Panc1 (cell line): ENCODE results near the gene OR1J2. TPM values are rescaled to one million over a fixed set of nuclear protein-coding genes. Genes with fewer than 3 reads are reported as not detected.

Experiments
- ATAC-seq: fragments of 200-7000 bp; cut with Tn5 transposase; 2 replicates; pipeline ENCODE4 v1.9.1; 2020; ENCODE audit warnings: mild to moderate bottlenecking, moderate library complexity
- BruUV-seq: library from RNA; stranded (reverse); fragments of 400-500 nt; replicated peaks from 2 replicates; lab custom pipeline; 2021; lab: Mats Ljungman, UMichigan
- CTCF ChIA-PET: fragments of 300-600 bp; sonication (Branson Sonifier 250); formaldehyde crosslinking; loops from one replicate; lab custom pipeline; 2022; ENCODE audit warnings: antibody characterized with exemption; lab: Charles Lee
- POLR2A ChIA-PET: fragments of 300-600 bp; sonication (Branson Sonifier 250); formaldehyde crosslinking; loops from one replicate; lab custom pipeline; 2022; ENCODE audit warnings: antibody characterized with exemption; lab: Charles Lee
- DNase-seq: peaks from one replicate; pipeline ENCODE4 v3.0.0-alpha.2; 2010; ENCODE audit warnings: low read depth, low spot score
- H3K27ac ChIP-seq: 2 replicates; pipeline ENCODE4 v1.5.1; 2011; ENCODE audit warnings: mild to moderate bottlenecking, low read length, inconsistent platforms
- H3K27me3 ChIP-seq: fragments of 200-500 bp; sonication (Bioruptor generic); 2 replicates; pipeline ENCODE4 v1.6.0; 2014; ENCODE audit warnings: low read length, inconsistent platforms; ENCODE audit not compliant: control insufficient read depth, insufficient read depth
- H3K36me3 ChIP-seq: fragments of 200-500 bp; sonication (Bioruptor generic); 2 replicates; pipeline ENCODE4 v1.5.1; 2014; ENCODE audit warnings: inconsistent platforms, mild to moderate bottlenecking, low read length, moderate library complexity; ENCODE audit not compliant: control insufficient read depth, insufficient read depth
- H3K4me1 ChIP-seq: 2 replicates; pipeline ENCODE4 v1.5.1; 2011; ENCODE audit warnings: inconsistent platforms, mild to moderate bottlenecking, low read length, moderate library complexity; ENCODE audit not compliant: control insufficient read depth, insufficient read depth
- H3K4me3 ChIP-seq, 2 experiments: 2 replicates each; pipeline ENCODE4 v1.5.1; 2011 to 2012; ENCODE audit warnings: low read depth in 2 of 2, low read length in 2 of 2, mild to moderate bottlenecking in 2 of 2, inconsistent platforms in 1 of 2, moderate library complexity in 1 of 2
- H3K9me3 ChIP-seq: fragments of 200-500 bp; sonication (Bioruptor generic); 2 replicates; pipeline ENCODE4 v1.5.1; 2014; ENCODE audit warnings: low read depth, mild to moderate bottlenecking, inconsistent platforms, low read length, moderate library complexity; ENCODE audit not compliant: control insufficient read depth, insufficient read depth
- CTCF ChIP-seq: fragments of 450-650 bp; IDR thresholded peaks from 2 replicates; pipeline ENCODE4 v1.5.1; 2017; ENCODE audit warnings: mild to moderate bottlenecking
- POLR2AphosphoS5 ChIP-seq: IDR thresholded peaks from 2 replicates; pipeline ENCODE4 v1.6.1; 2012; ENCODE audit warnings: mild to moderate bottlenecking, low read depth, low read length, moderate library complexity
- SIN3A ChIP-seq: IDR thresholded peaks from 2 replicates; pipeline ENCODE4 v1.6.1; 2012; ENCODE audit warnings: low read depth, mild to moderate bottlenecking, low read length, moderate library complexity, borderline replicate concordance; ENCODE audit not compliant: insufficient read depth
- TCF7L2 ChIP-seq: IDR thresholded peaks from 2 replicates; pipeline ENCODE4 v1.6.1; 2011; ENCODE audit warnings: mild to moderate bottlenecking, low read depth, low read length, inconsistent platforms
- in situ Hi-C: cut with HindIII; loops from 2 replicates; pipeline ENCODE4 v1.10.0; 2016; ENCODE audit warnings: low sequenced_read_pairs, low pct_unique_long_range_greater_than_20kb
- intact Hi-C: fragments of 100-400 bp; cut with micrococcal nuclease; formaldehyde crosslinking; loops from one replicate; pipeline ENCODE4 v1.10.0; 2022; ENCODE audit not compliant: unreplicated experiment
- total RNA-seq: library from RNA; stranded (reverse); gene quantifications from one replicate; pipeline ENCODE4 v1.2.1, GENCODE V29; 2021; ENCODE audit not compliant: unreplicated experiment
- TF ChIP-seq, protein P1 (sequence below), 2 experiments: IDR thresholded peaks; 2 replicates each; pipeline ENCODE4 v1.6.1; 2011 to 2012; ENCODE audit warnings: low read depth in 2 of 2, control low read depth in 1 of 2, low read length in 1 of 2, mild to moderate bottlenecking in 1 of 2, moderate library complexity in 1 of 2; ENCODE audit not compliant: insufficient read depth in 1 of 2

OR1J2 gene
- total RNA-seq, 1 experiment from 2014 or later = not detected

GRCh38 chr9:122477826-122478225, 32.8 kb upstream of the OR1J2 start, which contains the start of gene OR1J1:
OR1J1 (minus strand) TSS chr9:122477926; CDS start chr9:122477926, 0 bp downstream.
- ATAC-seq = no peak
- no peak for TF ChIP-seq POLR2AphosphoS5
- no peak for TF ChIP-seq SIN3A
- TF ChIP-seq, protein P1, sequence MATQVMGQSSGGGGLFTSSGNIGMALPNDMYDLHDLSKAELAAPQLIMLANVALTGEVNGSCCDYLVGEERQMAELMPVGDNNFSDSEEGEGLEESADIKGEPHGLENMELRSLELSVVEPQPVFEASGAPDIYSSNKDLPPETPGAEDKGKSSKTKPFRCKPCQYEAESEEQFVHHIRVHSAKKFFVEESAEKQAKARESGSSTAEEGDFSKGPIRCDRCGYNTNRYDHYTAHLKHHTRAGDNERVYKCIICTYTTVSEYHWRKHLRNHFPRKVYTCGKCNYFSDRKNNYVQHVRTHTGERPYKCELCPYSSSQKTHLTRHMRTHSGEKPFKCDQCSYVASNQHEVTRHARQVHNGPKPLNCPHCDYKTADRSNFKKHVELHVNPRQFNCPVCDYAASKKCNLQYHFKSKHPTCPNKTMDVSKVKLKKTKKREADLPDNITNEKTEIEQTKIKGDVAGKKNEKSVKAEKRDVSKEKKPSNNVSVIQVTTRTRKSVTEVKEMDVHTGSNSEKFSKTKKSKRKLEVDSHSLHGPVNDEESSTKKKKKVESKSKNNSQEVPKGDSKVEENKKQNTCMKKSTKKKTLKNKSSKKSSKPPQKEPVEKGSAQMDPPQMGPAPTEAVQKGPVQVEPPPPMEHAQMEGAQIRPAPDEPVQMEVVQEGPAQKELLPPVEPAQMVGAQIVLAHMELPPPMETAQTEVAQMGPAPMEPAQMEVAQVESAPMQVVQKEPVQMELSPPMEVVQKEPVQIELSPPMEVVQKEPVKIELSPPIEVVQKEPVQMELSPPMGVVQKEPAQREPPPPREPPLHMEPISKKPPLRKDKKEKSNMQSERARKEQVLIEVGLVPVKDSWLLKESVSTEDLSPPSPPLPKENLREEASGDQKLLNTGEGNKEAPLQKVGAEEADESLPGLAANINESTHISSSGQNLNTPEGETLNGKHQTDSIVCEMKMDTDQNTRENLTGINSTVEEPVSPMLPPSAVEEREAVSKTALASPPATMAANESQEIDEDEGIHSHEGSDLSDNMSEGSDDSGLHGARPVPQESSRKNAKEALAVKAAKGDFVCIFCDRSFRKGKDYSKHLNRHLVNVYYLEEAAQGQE (IDR thresholded peaks at IDR 0.05; ENCODE audit: insufficient read depth in 1 of 2, low read depth in 2 of 2, low read length in 1 of 2) = no peak
- no peak for TF ChIP-seq CTCF
- TF ChIP-seq TCF7L2 = no peak
- peaks cover 5% of the 10 kb centered on the region for H3K27me3 ChIP-seq
- H3K9me3 ChIP-seq = no peaks in the 10 kb centered on the region
- no TSS peak for BruUV-seq
- intact Hi-C loops = no loop called here
- ChIA-PET POLR2A (no interaction called here), CTCF (no interaction called here)
- no peak for DNase-seq
- H3K36me3 ChIP-seq = no peaks in the 10 kb centered on the region
- in situ Hi-C loops = no loop called here
- no peaks in the 10 kb centered on the region for H3K4me1 ChIP-seq
- H3K4me3 ChIP-seq = no peak within 1 kb of the TSS
- no peak within 1 kb of the TSS for H3K27ac ChIP-seq

GRCh38 chr9:122479062-122479461, 31.5 kb upstream of the OR1J2 start:
- H3K4me3 ChIP-seq = no peak overlapping the region
- no peak for TF ChIP-seq POLR2AphosphoS5
- TF ChIP-seq SIN3A = no peak
- TF ChIP-seq, protein P1 (IDR thresholded peaks at IDR 0.05; ENCODE audit: insufficient read depth in 1 of 2, low read depth in 2 of 2, low read length in 1 of 2) = no peak
- no peak for TF ChIP-seq TCF7L2
- no peak for TF ChIP-seq CTCF
- POLR2A ChIA-PET = no interaction called here
- H3K27me3 ChIP-seq = peaks cover 2% of the 10 kb centered on the region
- H3K27ac ChIP-seq = no peak overlapping the region
- intact Hi-C loops = no loop called here
- ATAC-seq (no peak), DNase-seq (no peak)
- in situ Hi-C loops = no loop called here
- no peaks in the 10 kb centered on the region for H3K9me3 ChIP-seq
- BruUV-seq = no TSS peak
- CTCF ChIA-PET = no interaction called here
- no peaks in the 10 kb centered on the region for H3K36me3 ChIP-seq
- H3K4me1 ChIP-seq = no peaks in the 10 kb centered on the region
